Peyer's patch (tissue), 4 donors: ENCODE measurements around the gene CSNK2A3. TPM values are rescaled to one million over a fixed set of nuclear protein-coding genes. Genes with fewer than 3 reads are reported as not detected.

Experiments
- DNase-seq, 3 donors: peaks; one replicate each; pipeline ENCODE4 v3.0.0-alpha.2; 2017 to 2019
- H3K27ac ChIP-seq, 4 donors: fragments of 200-600 bp; sonication (generic); one replicate each; pipeline ENCODE4 v1.5.1; 2016 to 2019
- H3K27me3 ChIP-seq, 2 donors: fragments of 200-600 bp; sonication (generic); one replicate each; pipeline ENCODE4 v1.5.1; 2019
- H3K36me3 ChIP-seq, 3 donors: fragments of 200-600 bp; sonication (generic); one replicate each; pipeline ENCODE4 v1.5.1; 2016 to 2019
- H3K4me1 ChIP-seq, 4 donors: fragments of 200-600 bp; sonication (generic); one replicate each; pipeline ENCODE4 v1.5.1; 2016 to 2019
- H3K4me3 ChIP-seq, 4 donors: fragments of 200-600 bp; sonication (generic); 1 replicate in 3 of 4; 2 replicates in 1 of 4; pipeline ENCODE4 v1.5.1; 2016 to 2019; ENCODE audit warnings: mild to moderate bottlenecking in 1 of 4
- H3K9me3 ChIP-seq, 4 donors: fragments of 200-600 bp; sonication (generic); one replicate each; pipeline ENCODE4 v1.5.1; 2016 to 2019; ENCODE audit warnings: mild to moderate bottlenecking in 1 of 4
- POLR2A ChIP-seq, 2 donors: fragments of 450-650 bp; IDR thresholded peaks; one replicate each; pipeline ENCODE4 v1.5.1; 2017; ENCODE audit warnings: antibody characterized with exemption in 2 of 2, mild to moderate bottlenecking in 2 of 2, moderate library complexity in 2 of 2
- total RNA-seq, 4 donors: library from RNA; depleted of rRNA; stranded (reverse); fragments of >200 nt; gene quantifications; one replicate each; pipeline ENCODE4 v1.1.0, GENCODE V29; 2016
- TF ChIP-seq, protein P1 (sequence below), 6 experiments: fragments of 450-650 bp in 4 of 6; fragments of 200-600 bp in 2 of 6; sonication (generic) in 1 of 6; IDR thresholded peaks; one replicate each; pipeline ENCODE4 v1.5.1; 2017 to 2019; ENCODE audit warnings: antibody characterized with exemption in 6 of 6, mild to moderate bottlenecking in 3 of 6, moderate library complexity in 1 of 6

Gene CSNK2A3
- total RNA-seq, 4 donors from 2014 or later = 1.6 to 8.3 (median 2.0) TPM; not detected in 1

DNA sequence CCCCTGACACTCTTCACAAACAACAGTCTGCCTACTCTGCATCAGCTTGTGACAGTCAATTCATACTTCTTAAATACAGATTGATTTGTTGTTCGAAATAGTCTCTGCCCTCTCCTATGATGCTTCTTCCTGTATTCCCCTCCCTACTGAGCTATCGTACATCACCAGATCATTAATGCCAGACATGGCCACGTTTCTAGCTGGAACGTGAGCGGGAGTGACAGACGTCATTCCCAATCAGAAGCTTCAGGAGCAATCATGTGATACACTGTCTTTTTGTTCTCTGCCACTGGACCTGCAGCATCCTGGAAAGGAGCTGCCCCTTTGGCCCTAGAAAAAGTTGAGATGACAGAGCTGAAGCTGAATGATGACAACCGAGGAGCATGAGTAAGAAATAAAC is 48.5 kb downstream of the CSNK2A3 start:
- Histone ChIP-seq H3K36me3 (no peaks in the 10 kb centered on the region), H3K27ac (no peak overlapping the region), H3K9me3 (no peaks in the 10 kb centered on the region), H3K4me3 (no peak overlapping the region), H3K27me3 (no peaks in the 10 kb centered on the region), H3K4me1 (no peaks in the 10 kb centered on the region)
- TF ChIP-seq POLR2A (IDR thresholded peaks at IDR 0.05) = no peak
- TF ChIP-seq, protein P1, sequence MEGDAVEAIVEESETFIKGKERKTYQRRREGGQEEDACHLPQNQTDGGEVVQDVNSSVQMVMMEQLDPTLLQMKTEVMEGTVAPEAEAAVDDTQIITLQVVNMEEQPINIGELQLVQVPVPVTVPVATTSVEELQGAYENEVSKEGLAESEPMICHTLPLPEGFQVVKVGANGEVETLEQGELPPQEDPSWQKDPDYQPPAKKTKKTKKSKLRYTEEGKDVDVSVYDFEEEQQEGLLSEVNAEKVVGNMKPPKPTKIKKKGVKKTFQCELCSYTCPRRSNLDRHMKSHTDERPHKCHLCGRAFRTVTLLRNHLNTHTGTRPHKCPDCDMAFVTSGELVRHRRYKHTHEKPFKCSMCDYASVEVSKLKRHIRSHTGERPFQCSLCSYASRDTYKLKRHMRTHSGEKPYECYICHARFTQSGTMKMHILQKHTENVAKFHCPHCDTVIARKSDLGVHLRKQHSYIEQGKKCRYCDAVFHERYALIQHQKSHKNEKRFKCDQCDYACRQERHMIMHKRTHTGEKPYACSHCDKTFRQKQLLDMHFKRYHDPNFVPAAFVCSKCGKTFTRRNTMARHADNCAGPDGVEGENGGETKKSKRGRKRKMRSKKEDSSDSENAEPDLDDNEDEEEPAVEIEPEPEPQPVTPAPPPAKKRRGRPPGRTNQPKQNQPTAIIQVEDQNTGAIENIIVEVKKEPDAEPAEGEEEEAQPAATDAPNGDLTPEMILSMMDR (IDR thresholded peaks at IDR 0.05) = no peak
- DNase-seq = no peak

DNA sequence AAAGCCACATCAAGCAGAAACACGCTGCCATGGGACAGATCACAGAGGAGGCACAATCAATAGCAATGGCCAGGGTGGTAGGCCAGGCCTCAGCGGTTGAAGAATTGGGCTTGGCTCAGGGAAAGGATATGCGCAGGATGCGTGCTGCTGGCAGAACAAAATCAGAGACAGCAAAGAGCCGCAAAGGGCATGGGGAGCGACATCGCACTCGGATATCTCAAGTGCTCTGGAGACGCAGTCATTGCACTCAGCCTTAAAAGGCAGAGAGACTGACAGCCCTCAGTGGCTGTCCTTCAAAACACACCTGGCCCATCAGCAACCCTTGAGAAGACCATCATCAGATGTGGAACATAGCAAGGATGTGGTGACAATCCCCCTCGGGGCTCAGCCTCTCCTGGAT is 50.5 kb downstream of the CSNK2A3 start:
- Histone ChIP-seq H3K4me3 (no peak overlapping the region), H3K9me3 (no peaks in the 10 kb centered on the region), H3K27me3 (no peaks in the 10 kb centered on the region), H3K4me1 (no peaks in the 10 kb centered on the region), H3K27ac (no peak overlapping the region), H3K36me3 (no peaks in the 10 kb centered on the region)
- TF ChIP-seq POLR2A (IDR thresholded peaks at IDR 0.05) = no peak
- TF ChIP-seq, protein P1 (IDR thresholded peaks at IDR 0.05) = no peak
- no peak for DNase-seq
